ENCODE results near the gene KLHL3.

- TF ChIP-seq CTCF (IDR thresholded peaks at IDR 0.05) (no peak), POLR2A (IDR thresholded peaks at IDR 0.05) (no peak), EP300 (IDR thresholded peaks at IDR 0.05) (no peak)
Measured at GRCh38 chr5:137710086-137710485, 25.8 kb downstream of the KLHL3 start.

Data from suprapubic skin (tissue), 3 donors.